SK-N-SH treated with all-trans-retinoic acid at 6 μM for 48 hours (cell line): ENCODE results near the gene KIN.
"Not testable (repeated sequence)": the region's sequence is repeated elsewhere in the genome, so short reads cannot be mapped to it uniquely, and the experiment has no call there.

ENCODE experiments used
- ATAC-seq: fragments of 200-7000 bp; cut with Tn5 transposase; 3 replicates; pipeline ENCODE4 v1.9.1; 2020; ENCODE audit warnings: mild to moderate bottlenecking, moderate library complexity
- BACH2 ChIP-seq: fragments of 250-450 bp; sonication (Bioruptor Pico); IDR thresholded peaks from 2 replicates; pipeline ENCODE4 v1.9.0; 2021; ENCODE audit warnings: mild to moderate bottlenecking, borderline replicate concordance
- CSDC2 ChIP-seq: fragments of 250-450 bp; sonication (Bioruptor Pico); IDR thresholded peaks from 2 replicates; pipeline ENCODE4 v1.5.0; 2020; ENCODE audit warnings: mild to moderate bottlenecking, moderate library complexity
- ESRRG ChIP-seq: fragments of 250-450 bp; sonication (Bioruptor Pico); IDR thresholded peaks from 2 replicates; pipeline ENCODE4 v1.6.1; 2021; ENCODE audit warnings: mild to moderate bottlenecking
- GLIS3 ChIP-seq: fragments of 250-450 bp; sonication (Bioruptor Pico); IDR thresholded peaks from 2 replicates; pipeline ENCODE4 v1.5.0; 2020; ENCODE audit warnings: mild to moderate bottlenecking, moderate library complexity
- ISL1 ChIP-seq: fragments of 250-450 bp; sonication (Bioruptor Pico); IDR thresholded peaks from 2 replicates; pipeline ENCODE4 v2.1.2; 2022; ENCODE audit warnings: mild to moderate bottlenecking, moderate library complexity
- OSR1 ChIP-seq: fragments of 250-450 bp; sonication (Bioruptor Pico); IDR thresholded peaks from 2 replicates; pipeline ENCODE4 v1.8.0; 2022; ENCODE audit warnings: moderate library complexity, mild to moderate bottlenecking, inconsistent platforms
- PATZ1 ChIP-seq: fragments of 250-450 bp; sonication (Bioruptor Pico); IDR thresholded peaks from 2 replicates; pipeline ENCODE4 v1.8.0; 2020; ENCODE audit warnings: mild to moderate bottlenecking, moderate library complexity, borderline replicate concordance
- PPARA ChIP-seq: fragments of 250-450 bp; sonication (Bioruptor Pico); IDR thresholded peaks from 2 replicates; pipeline ENCODE4 v1.5.0; 2020; ENCODE audit warnings: mild to moderate bottlenecking, borderline replicate concordance
- SNAI2 ChIP-seq: fragments of 250-450 bp; sonication (Bioruptor Pico); IDR thresholded peaks from 2 replicates; pipeline ENCODE4 v1.5.0; 2020; ENCODE audit warnings: mild to moderate bottlenecking, moderate library complexity
- TCF4 ChIP-seq: fragments of 250-450 bp; sonication (Bioruptor Pico); IDR thresholded peaks from 2 replicates; pipeline ENCODE4 v1.8.0; 2021; ENCODE audit warnings: mild to moderate bottlenecking, moderate library complexity, borderline replicate concordance
- TOX ChIP-seq: fragments of 250-450 bp; sonication (Bioruptor Pico); IDR thresholded peaks from 2 replicates; pipeline ENCODE4 v1.8.0; 2021; ENCODE audit warnings: mild to moderate bottlenecking, moderate library complexity, borderline replicate concordance
- ZC3H10 ChIP-seq: fragments of 250-450 bp; sonication (Bioruptor Pico); IDR thresholded peaks from 2 replicates; pipeline ENCODE4 v1.5.1; 2021; ENCODE audit warnings: mild to moderate bottlenecking, moderate library complexity
- ZFP3 ChIP-seq: fragments of 250-450 bp; sonication (Bioruptor Pico); IDR thresholded peaks from 2 replicates; pipeline ENCODE4 v1.5.0; 2020; ENCODE audit warnings: mild to moderate bottlenecking, moderate library complexity
- ZFP30 ChIP-seq: fragments of 450-650 bp; formaldehyde crosslinking; IDR thresholded peaks from 2 replicates; pipeline ENCODE4 v1.5.0; 2022; ENCODE audit warnings: mild to moderate bottlenecking, moderate library complexity
- ZNF565 ChIP-seq: fragments of 450-650 bp; formaldehyde crosslinking; conservative IDR thresholded peaks from 2 replicates; pipeline ENCODE4 v1.5.0; 2020; ENCODE audit warnings: low read depth, mild to moderate bottlenecking, moderate library complexity
- ZNF70 ChIP-seq: fragments of 450-650 bp; formaldehyde crosslinking; IDR thresholded peaks from 2 replicates; pipeline ENCODE4 v1.5.0; 2020; ENCODE audit warnings: mild to moderate bottlenecking, moderate library complexity
- ZNF8 ChIP-seq: fragments of 450-650 bp; formaldehyde crosslinking; IDR thresholded peaks from 2 replicates; pipeline ENCODE4 v1.5.0; 2020; ENCODE audit warnings: mild to moderate bottlenecking, moderate library complexity
- TF ChIP-seq, protein P1 (sequence below): fragments of 250-450 bp; sonication (Bioruptor Pico); IDR thresholded peaks from 2 replicates; pipeline ENCODE4 v1.8.0; 2021; ENCODE audit warnings: low read depth, mild to moderate bottlenecking, moderate library complexity, borderline replicate concordance
- TF ChIP-seq, protein P2 (sequence below): fragments of 250-450 bp; sonication (Bioruptor Pico); IDR thresholded peaks from 2 replicates; pipeline ENCODE4 v1.5.1; 2021; ENCODE audit warnings: mild to moderate bottlenecking, moderate library complexity

The KIN gene

GRCh38 chr10:7750222-7750621 is 37.6 kb downstream of the KIN start:
- no peak for ATAC-seq
- TF ChIP-seq CSDC2 (CRISPR knock-in tag): no peak
- no peak for TF ChIP-seq TCF4 (CRISPR knock-in tag)
- no peak for TF ChIP-seq ZNF70
- no peak for TF ChIP-seq ZFP3 (CRISPR knock-in tag)
- no peak for TF ChIP-seq ISL1 (CRISPR knock-in tag)
- no peak for TF ChIP-seq GLIS3
- TF ChIP-seq OSR1: no peak
- no peak for TF ChIP-seq ESRRG
- no peak for TF ChIP-seq PPARA (CRISPR knock-in tag)
- no peak for TF ChIP-seq SNAI2
- TF ChIP-seq, protein P1, sequence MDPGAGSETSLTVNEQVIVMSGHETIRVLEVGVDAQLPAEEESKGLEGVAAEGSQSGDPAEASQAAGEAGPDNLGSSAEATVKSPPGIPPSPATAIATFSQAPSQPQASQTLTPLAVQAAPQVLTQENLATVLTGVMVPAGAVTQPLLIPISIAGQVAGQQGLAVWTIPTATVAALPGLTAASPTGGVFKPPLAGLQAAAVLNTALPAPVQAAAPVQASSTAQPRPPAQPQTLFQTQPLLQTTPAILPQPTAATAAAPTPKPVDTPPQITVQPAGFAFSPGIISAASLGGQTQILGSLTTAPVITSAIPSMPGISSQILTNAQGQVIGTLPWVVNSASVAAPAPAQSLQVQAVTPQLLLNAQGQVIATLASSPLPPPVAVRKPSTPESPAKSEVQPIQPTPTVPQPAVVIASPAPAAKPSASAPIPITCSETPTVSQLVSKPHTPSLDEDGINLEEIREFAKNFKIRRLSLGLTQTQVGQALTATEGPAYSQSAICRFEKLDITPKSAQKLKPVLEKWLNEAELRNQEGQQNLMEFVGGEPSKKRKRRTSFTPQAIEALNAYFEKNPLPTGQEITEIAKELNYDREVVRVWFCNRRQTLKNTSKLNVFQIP (CRISPR knock-in tag): no peak
- TF ChIP-seq TOX (CRISPR knock-in tag): no peak
- no peak for TF ChIP-seq PATZ1 (CRISPR knock-in tag)
- no peak for TF ChIP-seq ZFP30 (CRISPR knock-in tag)
- TF ChIP-seq, protein P2, sequence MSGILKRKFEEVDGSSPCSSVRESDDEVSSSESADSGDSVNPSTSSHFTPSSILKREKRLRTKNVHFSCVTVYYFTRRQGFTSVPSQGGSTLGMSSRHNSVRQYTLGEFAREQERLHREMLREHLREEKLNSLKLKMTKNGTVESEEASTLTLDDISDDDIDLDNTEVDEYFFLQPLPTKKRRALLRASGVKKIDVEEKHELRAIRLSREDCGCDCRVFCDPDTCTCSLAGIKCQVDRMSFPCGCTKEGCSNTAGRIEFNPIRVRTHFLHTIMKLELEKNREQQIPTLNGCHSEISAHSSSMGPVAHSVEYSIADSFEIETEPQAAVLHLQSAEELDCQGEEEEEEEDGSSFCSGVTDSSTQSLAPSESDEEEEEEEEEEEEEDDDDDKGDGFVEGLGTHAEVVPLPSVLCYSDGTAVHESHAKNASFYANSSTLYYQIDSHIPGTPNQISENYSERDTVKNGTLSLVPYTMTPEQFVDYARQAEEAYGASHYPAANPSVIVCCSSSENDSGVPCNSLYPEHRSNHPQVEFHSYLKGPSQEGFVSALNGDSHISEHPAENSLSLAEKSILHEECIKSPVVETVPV: no peak
- no peak for TF ChIP-seq ZNF8 (CRISPR knock-in tag)
- TF ChIP-seq ZC3H10 (CRISPR knock-in tag): no peak
- TF ChIP-seq BACH2 (CRISPR knock-in tag): no peak
- TF ChIP-seq, all 23 proteins: peak for 0

DNA sequence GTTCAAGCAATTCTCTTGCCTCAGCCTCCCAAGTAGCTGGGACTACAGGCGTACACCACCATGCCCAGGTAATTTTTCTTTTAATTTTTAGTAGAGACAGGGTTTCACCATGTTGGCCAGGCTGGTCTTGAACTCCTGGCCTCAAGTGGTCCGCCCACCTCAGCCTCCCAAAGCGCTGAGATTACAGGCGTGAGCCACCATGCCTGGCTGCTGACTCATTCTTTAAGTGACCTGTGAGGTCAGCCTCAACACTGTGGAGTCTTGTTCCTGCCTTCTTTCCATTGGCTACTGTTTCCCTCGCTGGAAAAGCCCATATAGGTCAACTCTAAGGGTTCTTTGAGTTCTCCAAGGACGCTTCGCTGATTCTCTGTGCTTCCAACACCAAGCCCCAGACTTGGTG is 39.2 kb downstream of the KIN start:
- not testable (repeated sequence) for ATAC-seq

- TF ChIP-seq, protein P2: no peak
- TF ChIP-seq ZFP3 (CRISPR knock-in tag) (no peak), OSR1 (no peak), CSDC2 (CRISPR knock-in tag) (no peak), ESRRG (no peak)
- TF ChIP-seq, all 23 proteins: peak for 0
- no peak for ATAC-seq
Measured at GRCh38 chr10:7744307-7744706, 43.5 kb downstream of the KIN start.

GRCh38 chr10:7738536-7739407 is 49.0 kb downstream of the KIN start:
- ATAC-seq: no peak
- TF ChIP-seq GLIS3 (no peak), ZNF8 (CRISPR knock-in tag) (no peak), ZFP3 (CRISPR knock-in tag) (no peak), ZNF70 (no peak), ZNF565 (CRISPR knock-in tag) (no peak), ZFP30 (CRISPR knock-in tag) (no peak), ESRRG (no peak), PPARA (CRISPR knock-in tag) (no peak), SNAI2 (no peak), PATZ1 (CRISPR knock-in tag) (no peak), CSDC2 (CRISPR knock-in tag) (no peak)
